GM18868 (cell line): Measurements from ENCODE around the gene ZSWIM7.
"Not testable (repeated sequence)": the region's sequence is repeated elsewhere in the genome, so short reads cannot be mapped to it uniquely, and the experiment has no call there.

ENCODE experiments used
- ATAC-seq: cut with Tn5 transposase; IDR thresholded peaks from one replicate; pipeline ENCODE4 v1.9.1; 2021; ENCODE audit warnings: mild to moderate bottlenecking, moderate library complexity; ENCODE audit not compliant: unreplicated experiment

The ZSWIM7 gene

GRCh38 chr17:15999974-16000827 lies 697 bp upstream of the ZSWIM7 start:
- ATAC-seq = peak; percentile 27

DNA sequence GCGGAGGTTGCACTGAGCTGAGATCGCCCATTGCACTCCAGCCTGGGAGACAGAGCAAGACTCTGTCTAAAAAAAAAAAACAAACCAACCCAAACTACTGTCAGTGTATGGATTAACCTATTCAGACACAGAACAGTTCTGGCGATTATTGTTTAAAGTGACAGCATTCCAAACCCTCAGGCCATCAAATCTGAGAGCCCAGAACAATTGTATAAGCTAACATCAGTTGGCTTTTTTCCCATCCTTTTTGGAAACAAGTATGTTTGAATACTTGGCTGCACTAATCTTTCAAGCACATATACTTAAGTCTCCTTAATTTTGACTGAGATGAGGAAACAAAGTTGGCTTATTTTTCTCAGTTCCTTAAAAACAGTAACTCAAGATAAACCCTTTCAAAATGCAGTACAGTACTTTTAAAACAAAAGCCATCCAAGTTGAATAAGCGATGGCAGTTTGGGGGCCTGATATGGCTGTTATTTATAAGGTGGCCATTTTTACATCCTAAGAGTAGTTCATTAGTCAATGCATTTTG lies 1.4 kb downstream of the ZSWIM7 start:
- no peak for ATAC-seq

DNA sequence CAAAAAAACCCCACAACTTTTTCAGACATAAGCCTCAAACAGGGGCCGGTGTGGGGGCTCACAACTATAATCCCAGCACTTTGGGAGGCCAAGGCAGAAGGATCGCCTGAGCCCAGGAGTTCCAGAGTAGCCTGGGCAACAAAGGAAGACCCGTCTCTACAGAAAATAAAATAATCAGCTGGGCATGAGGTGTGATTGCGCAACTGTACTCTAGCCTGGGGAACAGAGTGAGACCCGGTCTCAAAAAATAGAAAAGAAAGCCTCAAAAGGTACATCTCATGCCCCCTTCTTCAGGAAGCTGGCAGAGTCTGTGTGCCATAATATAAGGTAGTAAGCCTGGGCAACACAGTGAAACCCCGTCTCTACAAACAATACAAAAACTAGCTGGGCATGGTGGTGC lies 3.2 kb downstream of the ZSWIM7 start:
- ATAC-seq = no peak

- ATAC-seq = no peak
Observed at GRCh38 chr17:15981646-15982580, 17.6 kb downstream of the ZSWIM7 start.

DNA sequence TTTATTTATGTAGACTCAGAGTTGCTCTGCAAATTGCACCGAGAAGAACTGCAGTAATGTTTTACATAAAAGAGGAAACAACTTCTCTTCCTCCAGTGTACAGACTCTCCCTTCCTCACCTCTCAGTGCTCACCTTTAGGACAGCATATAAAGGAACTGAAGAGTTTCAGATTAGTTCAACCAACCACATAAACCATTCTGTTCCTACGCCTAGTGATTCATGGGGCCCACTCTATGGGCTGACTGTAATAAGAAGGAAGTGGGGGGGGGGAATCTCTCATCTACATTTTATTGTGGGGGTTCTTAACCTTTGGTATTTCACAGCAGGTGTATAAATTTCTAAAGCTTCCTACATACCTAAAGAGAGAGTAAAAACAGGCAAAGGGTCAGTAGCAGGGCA lies 18.3 kb downstream of the ZSWIM7 start:
- ATAC-seq = peak; percentile 96

DNA sequence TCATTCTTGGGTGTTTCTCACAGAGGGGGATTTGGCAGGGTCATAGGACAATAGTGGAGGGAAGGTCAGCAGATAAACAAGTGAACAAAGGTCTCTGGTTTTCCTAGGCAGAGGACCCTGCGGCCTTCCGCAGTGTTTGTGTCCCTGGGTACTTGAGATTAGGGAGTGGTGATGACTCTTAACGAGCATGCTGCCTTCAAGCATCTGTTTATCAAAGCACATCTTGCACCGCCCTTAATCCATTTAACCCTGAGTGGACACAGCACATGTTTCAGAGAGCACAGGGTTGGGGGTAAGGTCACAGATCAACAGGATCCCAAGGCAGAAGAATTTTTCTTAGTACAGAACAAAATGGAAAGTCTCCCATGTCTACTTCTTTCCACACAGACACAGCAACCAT lies 20.5 kb downstream of the ZSWIM7 start:
- ATAC-seq = not testable (repeated sequence)

DNA sequence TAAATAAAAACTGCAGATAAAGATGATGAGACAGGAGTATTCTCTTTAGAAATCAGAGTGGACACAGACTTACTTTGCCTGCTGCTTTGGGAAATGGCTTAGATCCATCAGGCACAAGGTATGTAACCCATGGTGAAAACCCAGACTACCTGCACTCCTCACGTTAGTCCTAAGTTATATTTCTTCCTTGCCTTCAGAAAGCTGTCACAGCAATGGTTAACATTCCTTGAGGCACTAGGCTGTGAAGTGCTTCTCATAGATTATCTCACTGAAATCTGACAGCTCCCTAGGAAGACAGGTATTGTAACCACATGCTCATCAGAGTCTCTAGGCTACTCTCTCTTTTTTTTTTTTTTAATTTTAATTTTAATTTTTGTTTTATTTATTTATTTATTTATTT lies 20.9 kb downstream of the ZSWIM7 start:
- ATAC-seq = no peak

GRCh38 chr17:15977894-15978293 lies 21.6 kb downstream of the ZSWIM7 start:
- no peak for ATAC-seq

DNA sequence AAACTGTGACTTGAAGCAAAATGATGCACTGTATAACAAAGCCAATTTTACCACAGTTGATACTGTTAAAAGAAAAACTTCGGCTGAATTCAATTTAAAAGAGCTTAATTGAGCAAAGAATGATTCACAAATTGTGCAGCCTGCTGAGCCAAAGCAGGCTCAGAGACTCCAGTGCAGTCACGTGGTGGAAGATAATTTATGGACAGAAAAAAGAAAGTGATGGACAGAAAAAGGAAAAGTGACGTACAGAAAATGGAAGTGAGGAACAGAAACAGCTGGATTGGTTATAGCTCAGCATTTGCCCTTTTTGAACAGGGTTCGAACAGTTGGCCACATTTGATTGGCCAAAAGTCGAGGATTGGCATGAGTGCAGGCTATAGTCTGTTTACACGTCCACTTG lies 25.7 kb downstream of the ZSWIM7 start:
- no peak for ATAC-seq

- no peak for ATAC-seq
Observed at GRCh38 chr17:15973016-15973415, 26.5 kb downstream of the ZSWIM7 start.

DNA sequence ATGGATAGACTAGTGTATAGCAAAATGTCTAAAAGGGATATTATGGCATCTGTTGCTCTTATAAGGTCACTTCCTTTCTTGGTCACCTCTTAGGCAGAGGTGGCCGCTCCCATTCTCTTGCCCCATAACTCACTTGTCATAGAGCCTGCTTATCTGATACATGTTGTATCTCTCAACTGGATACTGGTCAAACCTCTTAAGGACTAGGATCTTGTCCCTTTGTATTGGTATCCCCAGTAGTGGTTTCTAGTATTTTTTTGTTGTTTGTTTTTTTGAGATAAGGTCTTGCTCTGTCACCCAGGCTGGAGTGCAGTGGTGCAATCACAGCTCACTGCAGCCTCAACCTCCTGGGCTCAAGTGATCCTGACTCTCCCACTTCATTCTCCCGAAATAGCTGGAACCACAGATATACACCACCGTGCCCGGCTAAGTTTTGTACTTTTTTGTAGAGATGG lies 27.0 kb downstream of the ZSWIM7 start:
- ATAC-seq = no peak

DNA sequence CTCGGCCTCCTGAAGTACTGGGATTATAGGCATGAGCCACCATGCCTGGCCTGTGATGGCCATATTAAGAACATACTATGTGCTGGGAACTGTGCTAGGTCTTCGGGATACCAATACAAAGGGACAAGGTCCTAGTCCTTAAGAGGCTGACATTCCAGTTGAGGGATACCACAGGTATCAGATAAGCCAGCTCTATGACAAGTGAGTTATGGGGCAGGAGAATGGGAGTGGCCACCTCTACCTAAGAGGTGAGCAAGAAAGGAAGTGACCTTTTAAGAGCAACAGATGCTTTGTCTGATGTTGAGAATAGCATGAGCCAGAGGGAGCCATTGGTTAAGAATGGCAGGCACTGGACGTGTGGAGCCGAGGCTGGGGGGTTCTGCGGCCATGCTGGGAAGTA lies 27.6 kb downstream of the ZSWIM7 start:
- no peak for ATAC-seq

DNA sequence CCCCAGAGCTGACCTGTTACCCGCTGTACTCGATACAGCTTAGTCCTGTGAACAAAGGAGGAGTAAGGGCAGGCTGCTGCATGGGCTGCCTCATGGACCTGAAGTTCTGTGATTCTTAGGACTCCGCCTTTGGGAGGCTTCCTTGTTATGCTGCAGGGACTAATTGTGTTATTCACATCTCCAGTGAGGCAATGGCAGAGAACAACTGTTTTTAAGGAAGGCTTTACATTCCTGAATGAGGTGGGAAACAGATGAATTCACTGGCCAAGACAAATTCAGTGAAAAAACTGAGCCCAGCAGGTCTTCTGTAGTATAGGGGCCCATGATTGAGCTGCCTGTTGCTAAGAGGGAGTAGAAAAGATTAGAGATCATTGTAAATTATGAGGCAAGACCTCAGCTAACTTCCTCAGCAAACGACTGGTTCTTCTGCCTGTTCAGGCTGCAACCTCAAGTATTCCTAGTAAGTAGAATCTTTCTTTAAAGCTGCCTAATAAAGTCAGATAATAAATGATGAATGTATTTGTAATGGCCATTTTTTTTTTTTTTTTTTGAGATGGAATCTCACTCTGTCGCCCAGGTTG lies 28.3 kb downstream of the ZSWIM7 start:
- ATAC-seq = no peak

- ATAC-seq = no peak
Observed at GRCh38 chr17:15970500-15970899, 29.0 kb downstream of the ZSWIM7 start.

DNA sequence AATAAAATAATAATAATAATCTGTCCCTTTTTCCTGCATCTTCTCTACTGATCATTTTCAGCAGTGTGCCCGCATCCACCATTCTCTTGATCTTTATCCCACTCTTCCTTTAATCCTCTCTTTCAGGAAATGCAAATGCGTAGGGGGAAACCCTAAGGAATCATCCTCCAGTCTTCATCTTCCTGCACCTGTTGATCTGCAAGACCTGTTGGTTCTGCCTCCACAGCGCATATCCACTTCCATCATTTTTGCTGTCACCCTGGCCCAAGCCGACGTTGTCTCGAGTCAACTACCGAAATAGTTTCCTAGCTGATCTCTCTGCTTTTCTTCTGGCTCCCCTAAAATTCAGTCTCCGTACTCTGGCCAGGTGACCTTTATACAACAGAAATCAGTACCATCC lies 30.0 kb downstream of the ZSWIM7 start:
- ATAC-seq = no peak

- ATAC-seq = no peak
Observed at GRCh38 chr17:15967706-15968399, 31.7 kb downstream of the ZSWIM7 start.

DNA sequence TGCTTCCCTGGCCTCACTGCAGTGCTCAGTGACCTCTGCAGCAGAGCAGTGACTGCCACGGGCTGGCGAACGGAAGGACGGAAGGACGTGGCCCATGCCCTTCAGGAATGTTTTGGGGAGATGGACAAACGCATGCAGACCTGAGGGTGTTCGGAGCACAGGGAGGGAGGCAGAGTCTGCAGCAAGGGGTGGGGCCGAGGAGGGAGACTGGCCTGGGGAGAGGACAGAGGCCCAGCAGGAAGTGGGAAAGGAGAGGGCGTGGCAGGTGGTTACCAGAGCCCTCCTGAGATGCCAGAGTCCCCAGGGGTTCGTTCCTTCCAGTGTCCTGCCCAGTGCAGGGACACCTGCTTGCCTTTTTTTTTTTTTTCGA lies 32.6 kb downstream of the ZSWIM7 start:
- no peak for ATAC-seq

GRCh38 chr17:15966183-15966878 lies 33.2 kb downstream of the ZSWIM7 start:
- ATAC-seq = no peak

GRCh38 chr17:15965528-15965927 lies 34.0 kb downstream of the ZSWIM7 start:
- no peak for ATAC-seq

DNA sequence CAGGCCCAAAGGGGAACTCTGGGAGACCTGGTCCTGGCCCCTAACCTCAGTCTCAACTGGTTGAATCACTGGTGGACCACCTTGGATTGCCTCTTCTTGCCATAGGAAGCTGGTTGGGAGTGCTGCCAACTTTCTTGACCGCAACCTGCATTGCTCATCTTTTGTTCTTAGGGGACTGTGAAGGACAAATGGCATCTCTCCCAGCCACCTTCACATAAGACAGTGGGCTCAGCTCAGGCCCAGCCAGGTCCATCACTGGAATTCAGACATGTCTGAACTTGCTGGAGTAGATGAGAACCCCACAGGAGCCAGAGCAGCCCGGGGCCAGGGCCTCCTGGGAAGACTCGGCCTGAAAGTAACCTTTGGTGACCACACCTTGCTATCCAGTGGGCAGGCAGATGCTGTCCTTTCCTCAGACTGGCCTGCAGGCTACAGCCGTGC lies 35.8 kb downstream of the ZSWIM7 start:
- ATAC-seq = no peak
